GM18511 (cell line): ENCODE results near the gene TEX48.

Source experiments
- ATAC-seq: cut with Tn5 transposase; IDR thresholded peaks from one replicate; pipeline ENCODE4 v1.9.1; 2021; ENCODE audit warnings: mild to moderate bottlenecking, moderate library complexity; ENCODE audit not compliant: unreplicated experiment

TEX48 gene, protein sequence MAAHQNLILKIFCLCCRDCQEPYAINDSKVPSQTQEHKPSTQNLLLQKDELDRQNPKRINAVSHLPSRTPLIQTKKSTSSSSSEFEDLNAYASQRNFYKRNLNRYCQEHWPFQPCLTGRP

DNA sequence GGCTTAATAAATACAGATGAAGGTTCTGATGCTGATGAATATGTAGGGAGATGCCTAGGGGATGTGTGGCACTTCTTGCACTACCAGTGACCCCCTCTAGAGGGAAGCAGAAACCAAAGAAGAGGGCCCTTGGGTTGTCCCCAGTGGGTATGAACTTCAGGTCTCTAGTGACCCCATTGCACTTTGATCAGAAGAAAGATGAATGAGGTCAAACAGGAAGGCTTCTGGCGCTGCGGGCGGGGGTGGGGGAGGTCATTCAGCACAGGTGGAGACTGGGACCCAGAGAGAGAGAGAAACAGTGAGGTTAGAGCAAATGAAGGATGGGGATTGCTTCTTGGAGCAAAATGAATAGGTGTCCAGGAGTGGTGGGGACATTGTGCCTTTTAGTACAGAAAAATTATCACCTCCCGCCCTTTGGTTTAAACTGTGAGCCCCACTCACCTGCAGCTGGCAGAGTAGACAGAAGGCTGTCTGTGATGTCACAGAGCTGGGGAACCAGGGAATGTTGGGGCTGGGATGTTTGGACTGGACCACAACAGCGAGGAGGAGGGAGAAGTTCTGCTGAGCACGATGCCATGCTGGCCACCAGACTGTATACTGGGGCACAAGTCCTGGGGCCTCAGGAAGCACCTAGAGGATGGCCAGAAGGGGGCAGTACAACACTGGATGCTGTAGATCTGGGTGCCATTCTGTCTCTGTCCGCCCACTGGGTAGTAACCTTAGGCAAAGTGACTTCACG is at the start of gene TEX48:
TEX48 (minus strand) TSS at position 599 of the 739 bp plus-strand sequence. CDS start 10,469 bp downstream, outside the sequence.
- ATAC-seq = peak; percentile 88

DNA sequence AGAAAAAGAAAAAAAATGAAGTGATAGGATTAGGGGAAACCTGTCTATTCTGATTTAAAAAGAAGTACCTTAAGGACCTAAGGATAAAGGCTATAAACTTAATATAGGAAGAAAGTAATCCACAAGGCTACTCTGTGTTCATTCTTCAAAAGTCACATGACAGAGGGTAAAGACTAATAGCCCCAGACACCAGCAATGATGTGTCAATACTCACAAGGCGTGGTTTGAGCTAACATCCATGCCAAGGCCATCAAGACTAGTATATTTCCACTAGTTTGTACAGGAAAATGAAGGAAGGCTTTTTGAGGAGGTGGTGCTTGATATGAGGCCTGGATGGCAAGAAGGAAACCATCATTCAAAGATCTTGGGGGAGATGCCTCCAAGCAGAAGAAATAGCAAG is 49.7 kb upstream of the TEX48 start:
- no peak for ATAC-seq

DNA sequence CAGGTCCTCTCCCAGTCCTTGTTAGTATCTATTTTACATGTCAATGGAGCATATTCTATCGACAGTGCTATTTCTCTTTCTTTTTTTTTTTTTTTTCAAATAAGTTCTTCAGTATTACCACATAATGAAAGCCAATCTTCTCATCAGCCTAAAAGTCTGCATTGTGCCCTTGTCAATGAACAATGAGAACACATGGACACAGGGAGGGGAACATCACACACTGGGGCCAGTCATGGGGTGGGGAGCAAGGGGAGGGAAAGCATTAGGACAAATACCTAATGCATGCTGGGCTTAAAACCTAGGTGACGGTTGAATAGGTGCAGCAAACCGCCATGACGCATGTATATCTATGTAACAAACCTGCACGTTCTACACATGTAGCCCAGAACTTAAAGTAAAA is 47.7 kb upstream of the TEX48 start:
- ATAC-seq = no peak

GRCh38 chr9:114725930-114726329 is 43.9 kb upstream of the TEX48 start:
- ATAC-seq = no peak

GRCh38 chr9:114724744-114725143 is 42.8 kb upstream of the TEX48 start:
- no peak for ATAC-seq

DNA sequence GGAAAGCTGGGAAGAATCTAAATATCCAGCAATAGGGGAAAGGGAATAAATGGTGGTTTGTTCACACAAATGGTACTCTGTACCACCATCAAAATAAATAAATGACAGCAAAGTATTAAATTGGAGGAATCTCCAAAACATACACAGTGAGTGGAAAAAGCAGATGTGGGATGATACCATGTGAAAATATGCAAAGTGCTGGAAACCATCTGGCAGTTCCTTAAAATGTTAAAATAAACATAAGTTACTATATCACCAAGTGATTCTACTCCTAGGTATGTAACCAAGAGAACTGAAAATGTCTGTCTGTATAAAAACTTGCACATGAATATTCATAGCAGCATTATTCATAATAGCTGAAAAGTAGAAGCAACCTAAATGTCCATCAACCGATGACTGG is 41.9 kb upstream of the TEX48 start:
- ATAC-seq = no peak

- ATAC-seq = no peak
These were observed 41.1 kb upstream of the TEX48 start for GRCh38 chr9:114722937-114723620.

- ATAC-seq = no peak
These were observed 40.2 kb upstream of the TEX48 start for GRCh38 chr9:114722081-114722621.

DNA sequence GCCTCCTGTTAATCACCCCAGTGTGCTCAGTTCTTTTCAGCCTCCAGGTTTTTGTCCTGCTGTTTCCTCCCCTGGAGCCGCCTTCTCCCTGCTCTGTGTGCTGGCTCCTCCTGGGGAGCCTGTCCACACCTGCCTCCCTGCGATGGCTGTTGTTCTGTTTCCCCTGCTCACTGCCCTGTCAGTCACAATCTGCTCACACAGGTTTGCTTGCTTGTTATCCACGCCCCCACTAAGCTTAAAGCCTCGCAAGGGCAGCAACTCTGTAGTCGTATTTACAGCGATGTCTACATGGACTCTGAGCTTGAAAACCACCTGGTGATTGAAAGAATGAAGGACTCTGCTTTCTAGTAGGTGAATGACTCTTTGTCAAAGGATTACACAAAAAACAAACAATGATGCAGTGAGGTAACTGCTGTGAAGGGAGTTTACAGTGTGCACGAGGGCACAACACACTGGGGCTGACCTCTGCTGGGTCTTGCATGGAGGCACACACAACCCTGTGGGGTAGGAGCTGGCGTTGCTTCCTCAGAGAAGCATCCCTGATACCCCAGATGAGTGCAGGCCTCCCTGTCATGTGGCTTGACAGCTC is 39.6 kb upstream of the TEX48 start:
- ATAC-seq = no peak

DNA sequence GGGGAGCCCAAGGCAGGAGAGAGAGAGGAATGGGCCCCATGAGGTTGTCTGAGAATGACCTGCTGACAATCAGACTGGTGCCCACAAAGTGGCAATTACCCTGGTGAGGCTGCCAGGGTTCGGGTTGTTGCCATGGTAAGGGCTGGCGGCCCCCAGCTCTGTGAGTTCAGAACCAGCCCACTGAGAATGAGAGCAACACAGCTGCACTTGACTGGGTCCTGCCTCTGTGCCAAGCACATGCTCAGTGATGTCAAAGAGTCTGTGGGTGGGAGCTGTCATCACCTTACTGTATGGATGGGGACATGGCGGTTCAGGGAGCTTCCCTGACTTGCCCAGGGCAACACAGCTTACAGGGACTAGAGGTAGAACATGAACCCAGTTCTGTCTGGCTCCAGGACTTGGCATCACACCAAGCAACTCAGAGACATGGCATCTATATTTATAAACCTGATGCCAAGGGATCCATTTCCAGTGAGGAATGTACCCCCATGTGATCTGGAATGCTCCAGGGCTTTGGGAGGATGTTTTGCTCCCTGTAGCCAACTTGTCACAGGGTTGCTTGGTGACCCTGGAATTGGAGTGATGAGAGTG is 38.2 kb upstream of the TEX48 start:
- ATAC-seq = no peak

DNA sequence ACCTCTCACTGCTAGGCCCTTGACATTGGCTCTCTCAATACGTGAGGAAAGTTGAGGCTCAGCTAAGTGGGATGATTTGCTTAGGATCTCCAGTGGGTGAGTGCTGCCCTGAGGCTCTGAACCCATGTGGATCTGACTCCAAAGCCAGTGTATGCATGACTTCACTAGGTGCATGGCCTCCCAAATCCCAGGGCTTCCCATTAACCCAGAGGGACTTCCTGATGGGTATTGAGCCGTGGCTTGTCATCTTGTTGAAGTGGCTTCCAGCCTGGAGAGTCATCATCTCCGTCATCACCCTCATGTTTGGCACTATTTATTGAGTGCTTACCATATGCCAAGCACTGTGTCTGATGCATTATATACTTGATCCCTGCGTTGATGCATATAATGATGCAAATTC is 37.3 kb upstream of the TEX48 start:
- no peak for ATAC-seq

- no peak for ATAC-seq
These were observed 36.8 kb upstream of the TEX48 start for GRCh38 chr9:114718801-114719221.

- ATAC-seq = no peak
These were observed 36.0 kb upstream of the TEX48 start for GRCh38 chr9:114717908-114718486.

DNA sequence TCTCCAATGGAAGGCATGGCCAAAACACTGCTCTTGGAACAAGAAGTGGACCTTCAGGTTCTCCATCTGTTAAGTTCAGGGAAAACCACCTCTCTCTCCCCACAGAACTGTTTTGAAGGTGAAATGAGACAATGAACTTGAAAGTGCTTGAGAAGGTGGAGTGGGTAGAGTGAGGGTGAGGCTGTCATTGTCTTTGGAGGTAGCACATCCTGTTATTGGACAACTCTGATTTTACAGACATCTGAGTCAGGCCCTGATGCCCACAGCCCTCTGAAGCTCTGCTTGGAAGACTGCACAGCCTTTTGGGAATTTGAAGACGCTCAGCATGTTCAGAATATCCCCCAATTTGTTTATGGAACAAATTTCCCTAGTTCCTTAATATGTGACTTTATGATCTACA is 27.6 kb upstream of the TEX48 start:
- ATAC-seq = no peak

- no peak for ATAC-seq
These were observed 24.7 kb upstream of the TEX48 start for GRCh38 chr9:114706711-114707110.

- ATAC-seq = no peak
These were observed 20.0 kb upstream of the TEX48 start for GRCh38 chr9:114701988-114702387.

DNA sequence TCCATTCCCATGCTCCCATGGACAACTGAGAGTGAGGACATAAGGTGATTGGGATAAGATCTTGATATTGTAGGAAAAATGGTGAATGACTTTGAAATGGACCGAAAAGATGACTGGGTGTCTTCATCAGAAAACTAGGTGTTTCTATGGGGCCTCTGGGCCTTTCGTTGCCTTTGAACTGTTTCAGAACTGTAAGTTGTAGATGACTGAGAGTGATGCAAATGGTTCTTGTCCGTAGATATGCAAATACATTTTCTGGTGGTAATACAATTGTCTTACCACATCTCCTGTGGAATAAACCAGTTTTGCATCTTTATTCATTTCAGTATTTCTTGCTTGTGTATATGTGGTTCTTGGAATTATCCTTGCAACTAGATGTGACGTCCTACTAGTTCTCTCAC is 16.0 kb upstream of the TEX48 start:
- no peak for ATAC-seq

GRCh38 chr9:114696814-114697544 is 15.0 kb upstream of the TEX48 start:
- ATAC-seq = peak; percentile 73

GRCh38 chr9:114695948-114696347 is 14.0 kb upstream of the TEX48 start:
- ATAC-seq = no peak

DNA sequence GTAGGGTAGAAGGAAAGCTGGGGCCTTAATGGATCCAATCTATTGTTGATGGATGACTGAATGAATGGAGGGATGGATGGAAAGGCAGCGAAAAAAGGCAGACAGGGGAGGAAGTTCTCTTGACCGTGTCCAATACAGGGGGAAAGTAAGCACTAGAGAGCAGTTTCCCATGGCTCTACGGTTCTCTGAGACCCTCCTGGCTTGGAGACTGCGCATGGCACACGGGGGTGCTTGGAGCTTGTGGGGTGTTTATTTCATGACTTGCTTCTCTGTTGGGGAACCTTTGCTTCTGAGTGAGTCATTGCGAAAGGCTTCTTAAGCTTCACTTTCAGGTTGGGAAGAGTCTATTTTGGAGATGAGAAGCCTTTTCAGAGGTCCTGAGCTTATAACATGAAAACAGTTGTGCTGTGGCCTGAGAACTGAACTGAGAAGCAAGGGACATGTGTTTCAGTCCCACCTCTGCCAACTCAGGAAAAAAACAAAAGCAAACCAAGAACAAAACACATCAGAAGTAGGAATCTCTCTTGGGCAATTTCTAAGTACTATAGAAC is 12.8 kb upstream of the TEX48 start:
- peak; percentile 45 for ATAC-seq
